Endodermal cell (in vitro differentiated cells): ENCODE measurements around the gene LTB4R2. TPM values are rescaled to one million over a fixed set of nuclear protein-coding genes. Genes with fewer than 3 reads are reported as not detected.
A peak's percentile ranks its signal among the peaks of the same experiment; 100 is the strongest.

Source experiments
- DNase-seq: peaks from one replicate; pipeline ENCODE4 v3.0.0-alpha.2; 2017
- H3K27ac ChIP-seq: 2 replicates; pipeline ENCODE4 v1.5.1; 2013; ENCODE audit warnings: mild to moderate bottlenecking, low read depth, low read length, moderate library complexity
- H3K27me3 ChIP-seq: 2 replicates; pipeline ENCODE4 v1.6.1; 2013; ENCODE audit warnings: mild to moderate bottlenecking, low read length, moderate library complexity; ENCODE audit not compliant: insufficient read depth, control insufficient read depth, poor library complexity, severe bottlenecking
- H3K36me3 ChIP-seq: 2 replicates; pipeline ENCODE4 v1.7.0; 2013; ENCODE audit warnings: mild to moderate bottlenecking, low read length, moderate library complexity; ENCODE audit not compliant: control insufficient read depth, insufficient read depth
- H3K4me1 ChIP-seq: one replicate; pipeline ENCODE4 v1.7.0; 2013; ENCODE audit warnings: low read length; ENCODE audit not compliant: control insufficient read depth, insufficient read depth
- H3K4me3 ChIP-seq: 2 replicates; pipeline ENCODE4 v1.5.1; 2013; ENCODE audit warnings: mild to moderate bottlenecking, low read length, moderate library complexity
- H3K9ac ChIP-seq: 2 replicates; pipeline ENCODE4 v1.6.1; 2013; ENCODE audit warnings: mild to moderate bottlenecking, low read length, moderate library complexity; ENCODE audit not compliant: poor library complexity, severe bottlenecking; ENCODE audit errors: extremely low read depth
- H3K9me3 ChIP-seq: 2 replicates; pipeline ENCODE4 v1.6.1; 2013; ENCODE audit warnings: mild to moderate bottlenecking, low read length, moderate library complexity; ENCODE audit not compliant: control insufficient read depth
- H3K27ac Mint-ChIP-seq: 2 replicates; pipeline ENCODE4 v1.8.0; 2020; ENCODE audit warnings: mixed read lengths
- H3K27me3 Mint-ChIP-seq: 2 replicates; pipeline ENCODE4 v1.8.0; 2021; ENCODE audit warnings: mild to moderate bottlenecking, mixed read lengths; ENCODE audit not compliant: insufficient read depth
- H3K36me3 Mint-ChIP-seq: 2 replicates; pipeline ENCODE4 v1.8.0; 2020; ENCODE audit warnings: low read depth, mixed read lengths
- H3K4me1 Mint-ChIP-seq: 2 replicates; pipeline ENCODE4 v1.8.0; 2020; ENCODE audit warnings: mixed read lengths
- H3K4me3 Mint-ChIP-seq: 2 replicates; pipeline ENCODE4 v1.8.0; 2020; ENCODE audit warnings: mild to moderate bottlenecking, moderate library complexity, mixed read lengths
- H3K9me3 Mint-ChIP-seq: 2 replicates; pipeline ENCODE4 v1.8.0; 2020; ENCODE audit warnings: mild to moderate bottlenecking, mixed read lengths
- CTCF ChIP-seq: fragments of 200-600 bp; sonication (generic); conservative IDR thresholded peaks from 2 replicates; pipeline ENCODE4 v1.5.0; 2021; ENCODE audit warnings: antibody characterized with exemption, mild to moderate bottlenecking
- WGBS, 2 experiments: methylation state at CpG; one replicate each; pipeline versions ENCODE4 v1.1.5 to v1.1.7; 2013; ENCODE audit warnings: missing lambda C conversion rate in 2 of 2, mixed read lengths in 1 of 2; ENCODE audit not compliant: insufficient coverage in 1 of 2, insufficient read length in 1 of 2; 5-methylcytosine and 5-hydroxymethylcytosine counted together
- total RNA-seq, 2 donors: library from RNA; stranded (reverse); fragmentation: NEBNext Ultra II Directional in 1 of 2; extraction: Animal tissue kit (Norgen Biotek cat#: 25700) in 1 of 2; gene quantifications; 2 replicates in 1 of 2; 3 replicates in 1 of 2; pipeline ENCODE4 v1.2.1, GENCODE V29; 2021

The LTB4R2 gene
- total RNA-seq, 2 donors from 2014 or later: 7.4 to 9.5 TPM

DNA sequence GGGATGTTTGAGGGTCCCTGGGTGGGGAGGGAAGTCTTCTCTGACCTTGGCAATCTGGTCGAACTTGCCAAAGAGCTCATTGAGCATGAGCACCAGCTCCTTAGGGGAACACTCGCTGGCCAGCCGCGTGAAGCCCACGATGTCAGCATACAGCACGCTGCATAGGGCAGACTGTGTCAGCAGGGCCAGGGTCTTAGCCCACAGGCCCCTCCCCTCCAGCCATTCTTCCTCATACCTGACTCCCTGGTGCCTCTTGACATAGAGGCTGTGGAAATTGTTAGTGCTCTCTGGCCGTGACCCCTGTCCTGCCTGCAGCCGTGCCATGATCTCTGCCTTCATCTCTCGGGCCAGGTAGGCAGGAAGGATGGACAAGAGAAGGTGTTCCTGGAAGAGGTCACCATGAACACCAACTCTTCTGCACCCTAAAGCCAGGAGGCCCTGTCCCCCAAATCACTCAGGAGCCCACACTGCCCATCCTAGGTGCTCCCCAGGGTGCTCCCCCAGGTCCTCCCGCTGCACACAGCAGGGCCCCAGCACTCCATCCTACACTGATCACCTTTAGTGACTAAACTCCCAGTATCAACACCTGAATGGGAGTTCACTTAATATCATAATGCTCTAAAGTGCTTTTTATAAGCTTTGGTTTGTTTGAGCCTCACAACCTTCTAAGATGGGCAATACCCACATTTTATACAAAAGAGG is 21.2 kb downstream of the LTB4R2 start:
- no peak overlapping the region for H3K4me3 Mint-ChIP-seq
- no peak for TF ChIP-seq CTCF
- H3K4me1 Mint-ChIP-seq: peaks cover 10% of the 10 kb centered on the region
- H3K9me3 ChIP-seq: no peaks in the 10 kb centered on the region
- no peak overlapping the region for H3K27ac Mint-ChIP-seq
- H3K36me3 ChIP-seq: no peaks in the 10 kb centered on the region
- peaks cover 72% of the 10 kb centered on the region for H3K27me3 ChIP-seq
- no peaks in the 10 kb centered on the region for H3K36me3 Mint-ChIP-seq
- H3K4me3 ChIP-seq: no peak overlapping the region
- no peak for DNase-seq
- no peaks in the 10 kb centered on the region for H3K9me3 Mint-ChIP-seq
- peaks cover 90% of the 10 kb centered on the region for H3K27me3 Mint-ChIP-seq
- 87 to 95% methylated on average over 6 to 10 of the region's 10 CpGs for WGBS, 2 experiments
- H3K4me1 ChIP-seq: peaks cover 4% of the 10 kb centered on the region
- H3K9ac ChIP-seq: no peak overlapping the region
- H3K27ac ChIP-seq: no peak overlapping the region

GRCh38 chr14:24331731-24332267 is 21.9 kb downstream of the LTB4R2 start:
- Histone ChIP-seq H3K27me3 (peaks cover 78% of the 10 kb centered on the region), H3K4me1 (peaks cover 4% of the 10 kb centered on the region), H3K9ac (no peak overlapping the region), H3K9me3 (no peaks in the 10 kb centered on the region), H3K4me3 (no peak overlapping the region), H3K36me3 (no peaks in the 10 kb centered on the region), H3K27ac (no peak overlapping the region)
- Mint-ChIP-seq H3K9me3 (no peaks in the 10 kb centered on the region), H3K27ac (no peak overlapping the region), H3K4me1 (peaks cover 14% of the 10 kb centered on the region), H3K27me3 (peaks cover 93% of the 10 kb centered on the region), H3K4me3 (peak overlapping the region; percentile 44), H3K36me3 (no peaks in the 10 kb centered on the region)
- no peak for DNase-seq
- no peak for TF ChIP-seq CTCF
- WGBS, 2 experiments: 81 to 87% methylated on average over 20 to 26 of the region's 26 CpGs

- Histone ChIP-seq H3K36me3 (no peaks in the 10 kb centered on the region), H3K9ac (no peak overlapping the region), H3K27me3 (peaks cover 85% of the 10 kb centered on the region), H3K4me3 (peak overlapping the region; percentile 68), H3K9me3 (no peaks in the 10 kb centered on the region), H3K27ac (no peak overlapping the region), H3K4me1 (peaks cover 4% of the 10 kb centered on the region)
- H3K36me3 Mint-ChIP-seq: no peaks in the 10 kb centered on the region
- H3K27ac Mint-ChIP-seq: no peak overlapping the region
- H3K27me3 Mint-ChIP-seq: peaks cover 93% of the 10 kb centered on the region
- WGBS, 2 experiments: 6 to 9% methylated on average over 25 to 56 of the region's 56 CpGs
- peak overlapping the region; percentile 44 for H3K4me3 Mint-ChIP-seq
- H3K9me3 Mint-ChIP-seq: no peaks in the 10 kb centered on the region
- peak; percentile 92 for DNase-seq
- peaks cover 15% of the 10 kb centered on the region for H3K4me1 Mint-ChIP-seq
- peak; percentile 81 for TF ChIP-seq CTCF
Observed at GRCh38 chr14:24332268-24332993, 22.5 kb downstream of the LTB4R2 start.
